AG09319 (cell line): ENCODE measurements around the gene ATP11A.

Experiments
- DNase-seq: peaks from one replicate; pipeline ENCODE4 v3.0.0-alpha.2; 2010; ENCODE audit warnings: low read depth; ENCODE audit errors: extremely low read depth
- CTCF ChIP-seq: IDR thresholded peaks from 2 replicates; pipeline ENCODE4 v1.5.1; 2011; ENCODE audit warnings: low read depth, mild to moderate bottlenecking, inconsistent platforms, low read length, moderate library complexity

Gene ATP11A

GRCh38 chr13:112809332-112810315, 119.8 kb downstream of the ATP11A start:
- DNase-seq = no peak
- no peak for TF ChIP-seq CTCF

GRCh38 chr13:112810608-112811007, 120.8 kb downstream of the ATP11A start:
- TF ChIP-seq CTCF = no peak
- no peak for DNase-seq

GRCh38 chr13:112812306-112813055, 122.6 kb downstream of the ATP11A start:
- DNase-seq = no peak
- no peak for TF ChIP-seq CTCF

GRCh38 chr13:112813552-112813951, 123.7 kb downstream of the ATP11A start:
- TF ChIP-seq CTCF = no peak
- no peak for DNase-seq

GRCh38 chr13:112814905-112815585, 125.2 kb downstream of the ATP11A start:
- TF ChIP-seq CTCF = no peak
- DNase-seq = no peak

- DNase-seq = no peak
- no peak for TF ChIP-seq CTCF
Observed at GRCh38 chr13:112815871-112816270, 126.0 kb downstream of the ATP11A start.
